HEK293T (cell line): Measurements from ENCODE around the gene GSG1L2.
A peak's percentile ranks its signal among the peaks of the same experiment; 100 is the strongest.

Experiments used
- CTCF ChIA-PET: fragments of 350-600 bp; formaldehyde crosslinking; extraction: SDS; loops from one replicate; lab custom pipeline; 2021; ENCODE audit warnings: antibody characterized with exemption, inconsistent platforms; lab: Yijun Ruan, JAX
- POLR2A ChIA-PET: fragments of 350-600 bp; formaldehyde crosslinking; extraction: SDS; loops from one replicate; lab custom pipeline; 2020; ENCODE audit warnings: antibody characterized with exemption, inconsistent platforms; lab: Yijun Ruan, JAX
- DNase-seq: peaks from one replicate; pipeline ENCODE4 v3.0.0; 2012; ENCODE audit warnings: mixed read lengths; ENCODE audit errors: extremely low spot score
- ARNT ChIP-seq: fragments of 450-650 bp; IDR thresholded peaks from 2 replicates; pipeline ENCODE4 v1.6.1; 2017; ENCODE audit warnings: mild to moderate bottlenecking
- BHLHE40 ChIP-seq: fragments of 450-650 bp; IDR thresholded peaks from 2 replicates; pipeline ENCODE4 v1.6.1; 2016; ENCODE audit warnings: mild to moderate bottlenecking, moderate library complexity, borderline replicate concordance
- CTBP1 ChIP-seq: fragments of 450-650 bp; IDR thresholded peaks from 2 replicates; pipeline ENCODE4 v1.6.1; 2016; ENCODE audit warnings: borderline replicate concordance
- ELF4 ChIP-seq: fragments of 450-650 bp; IDR thresholded peaks from 2 replicates; pipeline ENCODE4 v1.6.1; 2017; ENCODE audit warnings: antibody characterized with exemption
- FOXA1 ChIP-seq: fragments of 450-650 bp; IDR thresholded peaks from 2 replicates; pipeline ENCODE4 v1.6.1; 2016; ENCODE audit warnings: mild to moderate bottlenecking
- FOXK2 ChIP-seq: fragments of 450-650 bp; IDR thresholded peaks from 2 replicates; pipeline ENCODE4 v1.6.1; 2016; ENCODE audit warnings: mild to moderate bottlenecking
- FOXM1 ChIP-seq: fragments of 450-650 bp; IDR thresholded peaks from 2 replicates; pipeline ENCODE4 v1.6.1; 2017; ENCODE audit warnings: mild to moderate bottlenecking, borderline replicate concordance
- HDGF ChIP-seq: fragments of 450-650 bp; IDR thresholded peaks from 2 replicates; pipeline ENCODE4 v1.6.1; 2017; ENCODE audit warnings: antibody characterized with exemption, borderline replicate concordance
- L3MBTL2 ChIP-seq: fragments of 450-650 bp; conservative IDR thresholded peaks from 2 replicates; pipeline ENCODE4 v1.6.1; 2016; ENCODE audit warnings: mild to moderate bottlenecking
- LEF1 ChIP-seq: fragments of 450-650 bp; IDR thresholded peaks from 2 replicates; pipeline ENCODE4 v1.6.1; 2017; ENCODE audit warnings: mild to moderate bottlenecking, borderline replicate concordance
- NFRKB ChIP-seq: fragments of 450-650 bp; IDR thresholded peaks from 2 replicates; pipeline ENCODE4 v1.6.1; 2016; ENCODE audit warnings: mild to moderate bottlenecking, moderate library complexity
- SP1 ChIP-seq: fragments of 450-650 bp; IDR thresholded peaks from 2 replicates; pipeline ENCODE4 v1.6.1; 2017
- SUZ12 ChIP-seq: fragments of 450-650 bp; IDR thresholded peaks from 2 replicates; pipeline ENCODE4 v1.6.1; 2016; ENCODE audit warnings: mild to moderate bottlenecking
- TARDBP ChIP-seq: fragments of 450-650 bp; IDR thresholded peaks from 2 replicates; pipeline ENCODE4 v1.6.1; 2016
- ZNF384 ChIP-seq: fragments of 450-650 bp; IDR thresholded peaks from 2 replicates; pipeline ENCODE4 v1.6.1; 2016
- TF ChIP-seq, protein P1 (sequence below): fragments of 450-650 bp; IDR thresholded peaks from 2 replicates; pipeline ENCODE4 v1.6.1; 2016

Gene GSG1L2

GRCh38 chr17:9818760-9819159 lies 3.1 kb downstream of the GSG1L2 start:
- DNase-seq = no peak
- ChIA-PET POLR2A (no interaction called here), CTCF (interaction anchor here (0.7 kb wide), 1 partner anchor 72 kb away, joined by 3 read pairs; no protein-coding TSS in a partner anchor)
- TF ChIP-seq HDGF (no peak), SUZ12 (no peak), ELF4 (no peak), BHLHE40 (no peak), FOXA1 (no peak), CTBP1 (no peak), L3MBTL2 (no peak)

GRCh38 chr17:9817086-9817485 lies 4.8 kb downstream of the GSG1L2 start:
- CTCF ChIA-PET = no interaction called here
- peak; percentile 47 for DNase-seq
- TF ChIP-seq TARDBP = no peak
- TF ChIP-seq L3MBTL2 = no peak
- no peak for TF ChIP-seq CTBP1
- TF ChIP-seq NFRKB = no peak
- POLR2A ChIA-PET = interaction anchor here (0.7 kb wide), 1 partner anchor 379 kb away, joined by 3 read pairs; no protein-coding TSS in a partner anchor

DNA sequence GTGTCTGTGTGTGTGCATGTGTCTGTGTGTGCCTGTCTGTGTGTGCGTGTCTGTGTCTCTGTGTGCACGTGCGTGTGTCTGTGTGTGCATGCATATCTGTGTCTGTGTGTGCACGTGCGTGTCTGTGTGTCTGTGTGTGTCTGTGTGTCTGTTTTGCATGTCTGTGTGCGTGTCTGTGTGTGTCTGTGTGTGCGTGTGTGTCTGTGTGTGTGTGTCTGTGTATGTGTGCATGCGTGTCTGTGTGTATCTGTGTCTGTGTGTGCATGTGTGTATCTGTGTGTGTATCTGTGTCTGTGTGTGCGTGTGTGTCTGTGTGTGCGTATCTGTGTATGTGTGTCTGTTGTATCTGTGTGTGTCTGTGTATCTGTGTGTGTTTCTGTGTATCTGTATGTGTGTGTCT lies 5.4 kb downstream of the GSG1L2 start:
- ChIA-PET CTCF (no interaction called here), POLR2A (no interaction called here)
- TF ChIP-seq FOXA1 = no peak
- no peak for TF ChIP-seq ZNF384
- TF ChIP-seq BHLHE40 = no peak
- no peak for TF ChIP-seq SP1
- no peak for TF ChIP-seq FOXM1
- TF ChIP-seq FOXK2 = no peak
- TF ChIP-seq, protein P1, sequence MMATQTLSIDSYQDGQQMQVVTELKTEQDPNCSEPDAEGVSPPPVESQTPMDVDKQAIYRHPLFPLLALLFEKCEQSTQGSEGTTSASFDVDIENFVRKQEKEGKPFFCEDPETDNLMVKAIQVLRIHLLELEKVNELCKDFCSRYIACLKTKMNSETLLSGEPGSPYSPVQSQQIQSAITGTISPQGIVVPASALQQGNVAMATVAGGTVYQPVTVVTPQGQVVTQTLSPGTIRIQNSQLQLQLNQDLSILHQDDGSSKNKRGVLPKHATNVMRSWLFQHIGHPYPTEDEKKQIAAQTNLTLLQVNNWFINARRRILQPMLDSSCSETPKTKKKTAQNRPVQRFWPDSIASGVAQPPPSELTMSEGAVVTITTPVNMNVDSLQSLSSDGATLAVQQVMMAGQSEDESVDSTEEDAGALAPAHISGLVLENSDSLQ = no peak
- TF ChIP-seq LEF1 = no peak
- TF ChIP-seq NFRKB = no peak
- TF ChIP-seq TARDBP = no peak
- DNase-seq = no peak

- TF ChIP-seq FOXA1 = no peak
- no peak for DNase-seq
- ChIA-PET CTCF (no interaction called here), POLR2A (no interaction called here)
Observed at GRCh38 chr17:9814337-9814945, 7.4 kb downstream of the GSG1L2 start.

- TF ChIP-seq FOXM1 = no peak
- no peak for TF ChIP-seq TARDBP
- TF ChIP-seq FOXA1 = no peak
- TF ChIP-seq ZNF384 = no peak
- no peak for TF ChIP-seq CTBP1
- TF ChIP-seq BHLHE40 = no peak
- no peak for TF ChIP-seq SP1
- no peak for TF ChIP-seq LEF1
- no peak for TF ChIP-seq HDGF
- no peak for TF ChIP-seq SUZ12
- TF ChIP-seq ELF4 = no peak
- TF ChIP-seq FOXK2 = no peak
- no peak for TF ChIP-seq ARNT
- no peak for TF ChIP-seq L3MBTL2
- TF ChIP-seq, protein P1 = no peak
- no peak for TF ChIP-seq NFRKB
- no peak for DNase-seq
- CTCF ChIA-PET = no interaction called here
- POLR2A ChIA-PET = no interaction called here
Observed at GRCh38 chr17:9813166-9813565, 8.7 kb downstream of the GSG1L2 start.

DNA sequence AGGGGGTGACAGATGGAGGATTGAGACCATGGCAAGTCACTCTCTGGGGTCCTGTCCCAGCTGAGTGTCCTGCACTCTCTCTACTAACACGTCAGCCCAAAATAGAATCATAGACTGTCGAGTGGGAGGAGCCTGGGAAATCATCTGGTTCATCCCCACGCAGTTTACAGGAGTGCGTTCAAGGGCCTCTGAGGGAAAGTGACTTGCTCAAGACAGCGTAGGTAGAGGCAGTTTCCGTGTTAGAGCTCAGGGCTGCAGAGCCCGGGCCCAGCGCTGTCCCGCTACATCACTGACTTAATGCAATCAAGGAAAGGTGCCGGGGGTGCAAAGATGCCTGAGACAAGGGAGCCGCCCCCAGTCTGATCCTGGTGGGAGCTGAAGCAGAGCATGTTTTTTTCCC lies 10.3 kb downstream of the GSG1L2 start:
- no peak for TF ChIP-seq HDGF
- TF ChIP-seq FOXM1 = no peak
- TF ChIP-seq, protein P1 = no peak
- no peak for TF ChIP-seq FOXA1
- TF ChIP-seq SUZ12 = no peak
- TF ChIP-seq SP1 = no peak
- no peak for DNase-seq
- ChIA-PET CTCF (no interaction called here), POLR2A (no interaction called here)

- no peak for TF ChIP-seq ARNT
- TF ChIP-seq, protein P1 = no peak
- no peak for TF ChIP-seq FOXM1
- TF ChIP-seq SP1 = no peak
- TF ChIP-seq L3MBTL2 = no peak
- TF ChIP-seq ZNF384 = no peak
- TF ChIP-seq TARDBP = no peak
- no peak for TF ChIP-seq NFRKB
- TF ChIP-seq ELF4 = no peak
- TF ChIP-seq SUZ12 = no peak
- TF ChIP-seq FOXK2 = no peak
- no peak for TF ChIP-seq CTBP1
- ChIA-PET CTCF (no interaction called here), POLR2A (no interaction called here)
- no peak for DNase-seq
Observed at GRCh38 chr17:9811086-9811485, 10.8 kb downstream of the GSG1L2 start.
